Stomach (tissue), 9 donors: ENCODE measurements around the gene LONP1. TPM values are rescaled to one million over a fixed set of nuclear protein-coding genes. Genes with fewer than 3 reads are reported as not detected.

Source experiments
- DNase-seq, 2 donors: peaks; one replicate each; pipeline versions ENCODE4 v3.0.0 to v3.0.0-alpha.2; 2013 to 2019
- H3K27ac ChIP-seq, 5 donors: fragments of 200-600 bp in 4 of 5; sonication (generic) in 4 of 5; one replicate each; pipeline ENCODE4 v1.5.1; 2013 to 2019; ENCODE audit warnings: mild to moderate bottlenecking in 1 of 5, moderate library complexity in 1 of 5
- H3K27me3 ChIP-seq, 3 donors: fragments of 200-600 bp; sonication (generic); one replicate each; pipeline ENCODE4 v1.5.1; 2017 to 2019; ENCODE audit warnings: mixed run types in 1 of 3
- H3K36me3 ChIP-seq, 4 donors: fragments of 200-600 bp; sonication (generic); 1 replicate in 3 of 4; 2 replicates in 1 of 4; pipeline ENCODE4 v1.5.1; 2016 to 2019
- H3K4me1 ChIP-seq, 4 donors: fragments of 200-600 bp; sonication (generic); one replicate each; pipeline ENCODE4 v1.5.1; 2016 to 2019
- H3K4me3 ChIP-seq, 4 donors: fragments of 200-600 bp; sonication (generic) in 3 of 4; one replicate each; pipeline ENCODE4 v1.5.1; 2016 to 2019; ENCODE audit warnings: mild to moderate bottlenecking in 1 of 4
- H3K9me3 ChIP-seq, 4 donors: fragments of 200-600 bp; sonication (generic); one replicate each; pipeline ENCODE4 v1.5.1; 2016 to 2019
- EP300 ChIP-seq: sonication (generic); formaldehyde crosslinking; IDR thresholded peaks from one replicate; pipeline ENCODE4 v1.6.1; 2017; ENCODE audit warnings: antibody characterized with exemption
- POLR2A ChIP-seq, 4 donors: fragments of 450-650 bp; IDR thresholded peaks; one replicate each; pipeline ENCODE4 v1.6.1; 2016; ENCODE audit warnings: antibody characterized with exemption in 4 of 4, control low read depth in 2 of 4, mild to moderate bottlenecking in 1 of 4, moderate library complexity in 1 of 4
- POLR2AphosphoS5 ChIP-seq, 3 donors: sonication (generic); formaldehyde crosslinking; IDR thresholded peaks; one replicate each; pipeline ENCODE4 v1.6.1; 2016; ENCODE audit warnings: antibody characterized with exemption in 3 of 3
- WGBS, 5 donors: extraction: QIAGEN DNeasy Blood & Tissue Kit in 3 of 5; methylation state at CpG; one replicate each; pipeline versions ENCODE4 v1.1.5 to v1.1.7; 2013 to 2018; 5-methylcytosine and 5-hydroxymethylcytosine counted together
- intact Hi-C: fragments of 100-400 bp; cut with DNase I; formaldehyde crosslinking; loops from one replicate; pipeline ENCODE4 v1.15.1; 2023; ENCODE audit warnings: low total_unique reads
- polyA plus RNA-seq, 3 donors: library from polyadenylated mRNA; stranded (reverse); fragments of 200-250 nt; gene quantifications; one replicate each; pipeline ENCODE4 v1.2.3, GENCODE V29; 2013
- total RNA-seq, 5 donors: library from RNA; depleted of rRNA; stranded (reverse); fragments of >200 nt; gene quantifications; one replicate each; pipeline versions ENCODE4 v1.1.0 to v1.2.3, GENCODE V29; 2014 to 2016
- TF ChIP-seq, protein P1 (sequence below), 7 experiments: fragments of 450-650 bp in 4 of 7; fragments of 200-600 bp in 3 of 7; sonication (generic) in 3 of 7; IDR thresholded peaks; one replicate each; pipeline ENCODE4 v1.5.1; 2016 to 2019; ENCODE audit warnings: antibody characterized with exemption in 7 of 7, control low read depth in 2 of 7, mild to moderate bottlenecking in 1 of 7
- donor health status: healthy with polysubstance abuse.
- donor health status: Bipolar disorder and iron deficiency.
- donor health status: healthy.

The LONP1 gene
- total and polyA plus RNA-seq, 8 donors = 8.8 to 169 (median 42.5) TPM

DNA sequence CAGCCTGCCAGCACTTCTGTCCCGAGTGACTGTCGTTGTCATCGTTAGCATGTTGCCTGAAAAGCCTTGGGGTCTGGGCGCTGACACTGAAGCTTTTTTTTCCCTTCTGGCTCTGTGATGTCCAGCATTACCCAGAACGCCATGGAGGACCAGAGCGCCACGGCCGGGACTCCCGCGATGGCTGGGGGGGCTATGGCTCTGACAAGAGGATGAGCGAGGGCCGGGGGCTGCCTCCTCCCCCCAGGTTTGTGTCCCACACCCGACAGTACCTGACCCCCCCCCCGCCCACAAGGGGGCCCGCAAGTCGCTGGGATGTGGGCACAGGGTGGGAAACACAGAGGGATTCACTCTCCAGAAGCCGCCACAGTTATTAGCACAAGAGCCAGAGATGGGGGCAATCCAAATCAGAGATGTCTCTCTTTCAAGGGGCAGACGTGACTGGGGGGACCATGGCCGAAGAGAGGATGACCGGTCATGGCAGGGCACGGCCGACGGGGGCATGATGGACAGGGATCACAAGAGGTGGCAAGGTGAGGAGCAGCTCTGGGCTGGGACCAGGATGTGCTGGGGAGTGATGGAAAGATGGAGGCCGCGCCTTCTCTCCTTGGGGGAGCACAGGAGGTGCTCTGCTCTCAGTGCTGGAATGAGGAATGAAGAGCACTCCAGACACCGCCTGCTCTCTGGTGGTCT lies 52.9 kb downstream of the LONP1 start:
- intact Hi-C loops = no loop called here
- no peak for DNase-seq
- Histone ChIP-seq H3K36me3 (peaks cover 78 to 98% (median 97%) of the 10 kb centered on the region in 4 donors), H3K9me3 (no peaks in the 10 kb centered on the region), H3K4me3 (no peak overlapping the region), H3K4me1 (no peaks in the 10 kb centered on the region), H3K27ac (no peak overlapping the region), H3K27me3 (no peaks in the 10 kb centered on the region)
- 90 to 92% (median 91%) methylated on average over 19 to 26 of the region's 26 CpGs for whole genome bisulfite sequencing, 5 donors
- TF ChIP-seq POLR2AphosphoS5 (IDR thresholded peaks at IDR 0.05) (no peak), POLR2A (IDR thresholded peaks at IDR 0.05) (no peak), EP300 (no peak)
- TF ChIP-seq, protein P1, sequence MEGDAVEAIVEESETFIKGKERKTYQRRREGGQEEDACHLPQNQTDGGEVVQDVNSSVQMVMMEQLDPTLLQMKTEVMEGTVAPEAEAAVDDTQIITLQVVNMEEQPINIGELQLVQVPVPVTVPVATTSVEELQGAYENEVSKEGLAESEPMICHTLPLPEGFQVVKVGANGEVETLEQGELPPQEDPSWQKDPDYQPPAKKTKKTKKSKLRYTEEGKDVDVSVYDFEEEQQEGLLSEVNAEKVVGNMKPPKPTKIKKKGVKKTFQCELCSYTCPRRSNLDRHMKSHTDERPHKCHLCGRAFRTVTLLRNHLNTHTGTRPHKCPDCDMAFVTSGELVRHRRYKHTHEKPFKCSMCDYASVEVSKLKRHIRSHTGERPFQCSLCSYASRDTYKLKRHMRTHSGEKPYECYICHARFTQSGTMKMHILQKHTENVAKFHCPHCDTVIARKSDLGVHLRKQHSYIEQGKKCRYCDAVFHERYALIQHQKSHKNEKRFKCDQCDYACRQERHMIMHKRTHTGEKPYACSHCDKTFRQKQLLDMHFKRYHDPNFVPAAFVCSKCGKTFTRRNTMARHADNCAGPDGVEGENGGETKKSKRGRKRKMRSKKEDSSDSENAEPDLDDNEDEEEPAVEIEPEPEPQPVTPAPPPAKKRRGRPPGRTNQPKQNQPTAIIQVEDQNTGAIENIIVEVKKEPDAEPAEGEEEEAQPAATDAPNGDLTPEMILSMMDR (IDR thresholded peaks at IDR 0.05) = no peak

DNA sequence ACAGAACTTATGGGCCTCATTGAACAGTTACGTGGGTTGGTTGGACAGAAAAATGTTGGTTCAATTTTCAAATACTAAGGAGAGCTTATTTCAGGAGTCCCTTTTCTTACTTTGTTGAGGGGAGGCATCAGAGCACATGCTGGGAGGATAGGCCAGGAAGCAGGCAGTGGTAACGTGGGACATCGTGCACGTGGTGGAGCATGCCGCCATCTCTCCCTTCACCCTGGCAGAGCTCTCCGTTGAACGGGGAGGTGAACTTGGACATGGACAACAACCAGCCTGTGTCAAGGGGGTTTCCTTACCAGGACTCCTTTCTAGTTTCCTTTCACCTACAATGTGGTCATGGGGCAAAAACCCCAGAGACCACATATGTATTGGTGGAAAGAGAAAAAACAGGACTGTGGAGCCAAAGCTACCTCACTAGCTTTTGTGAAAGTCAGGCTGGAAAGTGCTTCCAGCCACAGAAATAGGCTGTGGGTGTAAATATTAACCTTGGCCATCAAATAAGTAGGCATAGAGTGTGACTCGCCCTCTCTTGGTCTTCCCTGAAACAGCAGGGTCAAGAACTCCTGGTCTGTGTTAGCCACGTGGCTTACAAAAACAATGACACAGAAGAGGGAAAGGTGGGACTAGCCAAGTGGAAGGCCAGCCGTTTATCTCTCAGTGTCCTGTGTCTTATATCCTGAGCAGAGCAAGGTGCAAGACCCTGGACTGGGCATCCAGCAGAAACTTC lies 54.0 kb downstream of the LONP1 start:
- H3K27ac ChIP-seq = peak overlapping the region in 1 of 5 donors; percentile 1
- H3K9me3 ChIP-seq = no peaks in the 10 kb centered on the region
- H3K4me3 ChIP-seq = no peak overlapping the region
- intact Hi-C loops = no loop called here
- TF ChIP-seq POLR2A (IDR thresholded peaks at IDR 0.05) (no peak), EP300 (no peak), POLR2AphosphoS5 (IDR thresholded peaks at IDR 0.05) (no peak)
- TF ChIP-seq, protein P1 (IDR thresholded peaks at IDR 0.05) = no peak
- H3K36me3 ChIP-seq = peaks cover 89 to 98% (median 97%) of the 10 kb centered on the region in 4 donors
- WGBS, 5 donors = 61 to 72% (median 68%) methylated on average over 10 of the region's 10 CpGs
- DNase-seq = no peak
- no peaks in the 10 kb centered on the region for H3K27me3 ChIP-seq
- no peaks in the 10 kb centered on the region for H3K4me1 ChIP-seq

- no peak for DNase-seq
Observed at GRCh38 chr19:5664515-5664914, 55.4 kb downstream of the LONP1 start.

DNA sequence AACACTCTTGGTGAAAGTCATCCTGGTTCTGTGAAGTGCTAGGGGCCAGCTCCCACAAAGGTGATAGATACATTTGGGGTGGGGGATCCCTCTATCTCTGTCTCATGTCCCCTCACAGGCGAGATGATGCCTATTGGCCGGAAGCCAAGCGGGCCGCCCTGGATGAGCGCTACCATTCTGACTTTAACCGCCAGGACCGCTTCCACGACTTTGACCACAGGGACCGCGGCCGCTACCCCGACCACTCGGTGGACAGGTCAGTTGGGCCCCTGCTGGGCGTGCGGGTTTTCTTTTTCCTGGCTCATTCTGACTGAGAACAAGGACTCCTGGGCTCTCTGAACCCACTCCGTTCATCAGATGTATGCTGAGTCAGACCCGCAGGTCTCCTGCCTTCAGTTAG lies 56.0 kb downstream of the LONP1 start:
- no peak for DNase-seq
- Histone ChIP-seq H3K4me3 (no peak overlapping the region), H3K36me3 (peaks cover 95 to 100% (median 100%) of the 10 kb centered on the region in 4 donors), H3K4me1 (no peaks in the 10 kb centered on the region), H3K27ac (no peak overlapping the region), H3K9me3 (no peaks in the 10 kb centered on the region), H3K27me3 (no peaks in the 10 kb centered on the region)
- 93 to 95% (median 94%) methylated on average over 17 of the region's 17 CpGs for WGBS, 5 donors
- intact Hi-C loops = no loop called here
- no peak for TF ChIP-seq EP300
- TF ChIP-seq POLR2A (IDR thresholded peaks at IDR 0.05) = no peak
- TF ChIP-seq POLR2AphosphoS5 (IDR thresholded peaks at IDR 0.05) = no peak
- TF ChIP-seq, protein P1 (IDR thresholded peaks at IDR 0.05) = no peak

More at GRCh38 chr19:5664515-5664914, 55.4 kb downstream of the LONP1 start:
- H3K27me3 ChIP-seq = no peaks in the 10 kb centered on the region
- no peak overlapping the region for H3K27ac ChIP-seq
- H3K4me1 ChIP-seq = no peaks in the 10 kb centered on the region
- H3K4me3 ChIP-seq = no peak overlapping the region
- H3K36me3 ChIP-seq = peaks cover 95 to 100% (median 100%) of the 10 kb centered on the region in 4 donors
- TF ChIP-seq EP300 = no peak
- TF ChIP-seq, protein P1 (IDR thresholded peaks at IDR 0.05) = no peak
- no peak for TF ChIP-seq POLR2A (IDR thresholded peaks at IDR 0.05)
- no peak for TF ChIP-seq POLR2AphosphoS5 (IDR thresholded peaks at IDR 0.05)
- H3K9me3 ChIP-seq = no peaks in the 10 kb centered on the region
- intact Hi-C loops = no loop called here
- WGBS, 5 donors = 83 to 100% (median 84%) methylated on average over 2 of the region's 2 CpGs
